Activated CD8-positive, alpha-beta memory T cell treated with anti-CD3 and anti-CD28 coated beads, Interleukin-2, amount 10 ng/mL, durations not matched to agents 7 days and 5 days (primary cell): Measurements from ENCODE around the gene ZNF521. TPM values are rescaled to one million over a fixed set of nuclear protein-coding genes. Genes with fewer than 3 reads are reported as not detected.

Source experiments
- ATAC-seq: fragments of 150-1000 bp; cut with Tn5 transposase; one replicate; pipeline ENCODE4 v1.10.0; 2021; ENCODE audit warnings: moderate library complexity
- CTCF ChIA-PET: fragments of 350-600 bp; sonication (Branson Sonifier 250); formaldehyde crosslinking; loops from one replicate; lab custom pipeline; 2021; ENCODE audit warnings: antibody characterized with exemption; lab: Charles Lee
- DNase-seq: peaks from one replicate; pipeline ENCODE4 v3.0.0-alpha.2; 2020
- H3K27ac Mint-ChIP-seq: one replicate; pipeline ENCODE4 v1.8.0; 2021; ENCODE audit warnings: mild to moderate bottlenecking, mixed read lengths
- H3K27me3 Mint-ChIP-seq: one replicate; pipeline ENCODE4 v1.8.0; 2021; ENCODE audit warnings: mixed read lengths
- H3K36me3 Mint-ChIP-seq: one replicate; pipeline ENCODE4 v1.8.0; 2021; ENCODE audit warnings: mild to moderate bottlenecking, mixed read lengths
- H3K4me1 Mint-ChIP-seq: one replicate; pipeline ENCODE4 v1.8.0; 2021; ENCODE audit warnings: mixed read lengths
- H3K4me3 Mint-ChIP-seq: one replicate; pipeline ENCODE4 v1.8.0; 2021; ENCODE audit warnings: mild to moderate bottlenecking, moderate library complexity, mixed read lengths
- H3K9me3 Mint-ChIP-seq: one replicate; pipeline ENCODE4 v1.8.0; 2022; ENCODE audit warnings: low read depth, mixed read lengths
- total RNA-seq, 2 experiments: library from RNA; stranded (reverse); gene quantifications; one replicate each; pipeline ENCODE4 v1.2.3, GENCODE V29; 2021

The ZNF521 gene
- total RNA-seq, 2 experiments from 2014 or later: not detected

DNA sequence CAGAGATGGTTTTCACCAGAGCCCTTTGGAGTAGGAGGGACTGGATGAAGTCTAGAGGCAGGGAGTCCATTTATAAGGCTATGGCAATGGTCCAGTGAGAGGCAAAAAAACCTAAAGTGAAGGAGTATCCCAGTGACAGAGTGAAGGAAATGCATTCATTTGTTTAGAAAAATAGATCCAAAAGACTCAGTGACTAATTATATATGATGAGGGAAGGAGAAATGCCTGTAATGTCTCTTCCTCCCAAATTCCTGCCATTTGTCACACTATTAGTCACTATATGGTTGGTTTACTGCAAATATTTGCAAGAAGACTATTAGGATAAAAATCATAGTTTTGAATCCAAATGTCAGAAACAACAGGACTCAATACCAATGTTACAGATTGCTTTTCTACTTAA is 104.2 kb downstream of the ZNF521 start:
- no peak overlapping the region for H3K27ac Mint-ChIP-seq
- DNase-seq: no peak
- CTCF ChIA-PET: no interaction called here
- no peak overlapping the region for H3K4me3 Mint-ChIP-seq
- no peaks in the 10 kb centered on the region for H3K4me1 Mint-ChIP-seq
- no peaks in the 10 kb centered on the region for H3K9me3 Mint-ChIP-seq
- no peaks in the 10 kb centered on the region for H3K36me3 Mint-ChIP-seq
- H3K27me3 Mint-ChIP-seq: no peaks in the 10 kb centered on the region
- no peak for ATAC-seq

- Mint-ChIP-seq H3K9me3 (no peaks in the 10 kb centered on the region), H3K4me3 (no peak overlapping the region), H3K27me3 (no peaks in the 10 kb centered on the region), H3K27ac (no peak overlapping the region), H3K4me1 (no peaks in the 10 kb centered on the region), H3K36me3 (no peaks in the 10 kb centered on the region)
- CTCF ChIA-PET: no interaction called here
- DNase-seq: no peak
- ATAC-seq: no peak
These were observed 106.9 kb downstream of the ZNF521 start for GRCh38 chr18:25244924-25245698.

DNA sequence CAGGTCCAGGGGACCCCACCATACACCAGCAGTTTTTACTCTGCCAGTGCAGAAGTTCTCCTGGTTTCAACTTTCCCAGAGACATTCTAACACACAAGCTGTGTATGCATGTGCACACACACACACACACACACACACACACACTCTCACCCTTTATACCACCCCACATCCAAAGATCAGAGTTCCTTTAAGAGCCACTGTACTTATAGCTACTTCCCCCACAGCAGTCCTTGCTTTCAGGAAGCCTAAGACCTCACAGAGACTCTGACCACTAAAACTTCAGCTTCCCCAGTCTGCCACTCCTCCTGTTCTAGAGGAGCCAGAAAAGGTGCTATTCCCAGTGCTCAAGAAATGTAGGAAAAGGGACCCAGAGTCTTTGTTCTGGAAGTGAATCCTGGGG is 107.8 kb downstream of the ZNF521 start:
- no peak overlapping the region for H3K4me3 Mint-ChIP-seq
- CTCF ChIA-PET: no interaction called here
- no peaks in the 10 kb centered on the region for H3K36me3 Mint-ChIP-seq

DNA sequence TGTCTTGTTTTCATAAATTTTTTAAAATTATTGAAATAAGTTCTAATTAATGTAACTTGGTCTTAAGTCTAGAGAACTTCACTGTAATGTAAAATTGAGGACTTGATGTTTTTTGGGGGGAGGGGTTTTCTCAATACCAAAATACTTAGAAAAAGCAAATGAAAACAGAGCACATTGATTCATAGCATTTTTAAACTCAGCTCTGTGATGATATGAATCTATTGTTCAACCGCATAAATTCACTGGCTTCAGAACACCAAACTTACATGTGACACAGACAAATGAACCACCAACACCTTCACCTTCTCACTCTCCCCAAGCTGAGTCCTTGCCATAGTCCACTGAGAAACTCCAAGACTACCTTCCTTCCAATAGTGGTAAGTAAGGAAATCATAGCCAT is 108.2 kb downstream of the ZNF521 start:
- H3K4me3 Mint-ChIP-seq: no peak overlapping the region
- no peaks in the 10 kb centered on the region for H3K4me1 Mint-ChIP-seq
- no peak for ATAC-seq

More for the DNA sequence above, 107.8 kb downstream of the ZNF521 start:
- no peak for DNase-seq
- H3K27ac Mint-ChIP-seq: no peak overlapping the region
- ATAC-seq: no peak
- H3K9me3 Mint-ChIP-seq: no peaks in the 10 kb centered on the region
- H3K4me1 Mint-ChIP-seq: no peaks in the 10 kb centered on the region
- no peaks in the 10 kb centered on the region for H3K27me3 Mint-ChIP-seq

DNA sequence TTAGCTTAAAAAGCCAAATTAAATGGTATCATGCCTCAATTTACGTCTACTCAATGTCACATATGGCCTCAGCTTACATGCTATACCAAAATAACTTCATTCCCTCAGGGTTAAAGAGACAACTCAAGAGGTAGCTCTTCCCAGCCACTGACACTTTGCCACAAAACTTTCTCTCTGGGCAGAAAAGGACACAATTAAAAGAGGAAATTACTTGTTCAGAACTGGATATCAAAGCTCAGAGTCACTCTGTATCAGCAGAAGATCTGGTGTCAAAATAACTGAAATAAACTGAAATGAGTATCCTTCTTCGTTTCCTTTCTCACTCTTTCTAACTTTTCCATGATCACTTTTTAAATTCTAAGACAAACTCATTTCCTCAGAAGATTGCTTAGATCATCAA is 108.7 kb downstream of the ZNF521 start:
- ATAC-seq (no peak), DNase-seq (no peak)
- Mint-ChIP-seq H3K9me3 (no peaks in the 10 kb centered on the region), H3K27ac (no peak overlapping the region), H3K4me3 (no peak overlapping the region), H3K27me3 (no peaks in the 10 kb centered on the region), H3K36me3 (no peaks in the 10 kb centered on the region), H3K4me1 (no peaks in the 10 kb centered on the region)
- CTCF ChIA-PET: no interaction called here

More for the DNA sequence above, 108.2 kb downstream of the ZNF521 start:
- Mint-ChIP-seq H3K9me3 (no peaks in the 10 kb centered on the region), H3K27ac (no peak overlapping the region), H3K27me3 (no peaks in the 10 kb centered on the region), H3K36me3 (no peaks in the 10 kb centered on the region)
- CTCF ChIA-PET: no interaction called here
- DNase-seq: no peak

DNA sequence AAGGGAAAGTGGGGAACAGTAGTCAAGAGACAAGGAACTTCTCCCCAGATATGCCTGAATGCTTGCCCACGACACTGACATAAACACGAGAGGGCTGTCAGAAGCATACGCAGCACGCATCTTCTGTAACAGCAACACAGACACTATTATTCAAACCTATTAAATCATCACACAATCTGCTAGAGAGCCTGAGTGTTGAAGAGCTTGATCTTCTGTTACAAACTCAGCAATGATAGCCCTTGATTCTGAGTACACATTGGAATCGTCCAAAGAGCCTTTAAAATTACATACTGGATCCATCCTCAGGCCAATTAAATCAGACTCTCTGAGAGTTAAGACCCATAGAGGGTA is 111.6 kb downstream of the ZNF521 start:
- CTCF ChIA-PET: no interaction called here
- Mint-ChIP-seq H3K36me3 (no peaks in the 10 kb centered on the region), H3K27me3 (no peaks in the 10 kb centered on the region), H3K9me3 (no peaks in the 10 kb centered on the region), H3K4me3 (no peak overlapping the region), H3K4me1 (no peaks in the 10 kb centered on the region), H3K27ac (no peak overlapping the region)
- ATAC-seq (no peak), DNase-seq (no peak)

DNA sequence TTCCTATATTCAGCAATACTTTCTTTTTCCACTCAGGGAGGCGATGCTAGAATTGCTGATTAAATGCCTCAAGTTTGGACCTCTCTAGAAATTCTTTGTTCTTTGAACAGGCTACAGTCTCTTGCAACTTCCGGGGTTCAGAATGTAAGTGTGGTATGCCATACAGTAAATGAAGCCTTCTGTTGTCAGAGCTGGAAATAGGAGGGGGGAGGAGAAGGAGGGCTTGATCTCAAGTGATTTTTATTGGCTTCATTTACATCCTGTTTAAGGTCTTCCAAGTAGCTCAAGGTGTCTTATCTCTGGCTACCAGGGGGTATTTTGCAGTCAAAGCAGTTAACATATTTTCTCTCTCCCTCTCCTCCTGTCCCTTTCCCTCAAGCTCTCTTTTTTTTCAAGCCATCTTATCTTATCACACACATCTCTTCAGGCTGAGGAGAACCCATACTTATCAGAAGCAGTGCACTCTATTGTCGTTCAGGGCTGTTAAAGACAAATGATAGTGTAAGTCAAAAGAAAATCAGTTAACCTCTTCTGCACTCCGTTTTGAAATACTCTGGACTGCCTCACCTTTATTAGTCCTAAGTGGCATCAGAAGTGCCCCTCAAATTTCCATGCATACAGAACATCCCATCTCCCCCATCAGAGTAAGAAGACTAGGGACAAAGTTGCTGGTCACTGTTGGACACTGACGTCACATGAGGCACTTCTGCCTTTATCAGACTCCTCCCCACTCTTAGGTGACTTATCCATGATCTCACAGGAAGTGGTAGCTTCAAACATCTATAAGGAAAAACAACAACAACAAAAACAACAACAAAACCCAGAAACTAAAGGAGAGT is 112.2 kb downstream of the ZNF521 start:
- Mint-ChIP-seq H3K9me3 (no peaks in the 10 kb centered on the region), H3K36me3 (no peaks in the 10 kb centered on the region), H3K4me1 (no peaks in the 10 kb centered on the region), H3K27ac (no peak overlapping the region), H3K4me3 (no peak overlapping the region), H3K27me3 (no peaks in the 10 kb centered on the region)
- no peak for DNase-seq
- no peak for ATAC-seq
- CTCF ChIA-PET: no interaction called here

DNA sequence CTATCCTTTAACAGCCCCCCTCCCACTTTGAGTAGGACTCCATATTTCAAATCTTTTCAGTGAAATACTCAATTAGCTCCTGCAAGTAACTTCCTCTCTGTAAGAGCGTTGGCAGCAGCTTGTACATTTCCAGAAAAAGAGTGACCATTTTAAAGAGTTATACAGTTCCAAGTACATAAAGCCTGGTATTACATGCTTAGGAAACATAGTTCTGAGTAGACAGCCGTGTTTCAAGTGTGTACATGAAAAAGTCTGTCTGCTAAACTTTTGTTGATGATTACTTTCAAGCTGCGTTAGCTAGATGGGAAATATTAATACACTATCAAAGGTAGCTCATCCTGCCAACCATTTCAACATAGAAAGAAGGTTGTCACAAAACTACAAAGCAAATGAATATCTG is 112.8 kb downstream of the ZNF521 start:
- Mint-ChIP-seq H3K36me3 (no peaks in the 10 kb centered on the region), H3K9me3 (no peaks in the 10 kb centered on the region), H3K27me3 (no peaks in the 10 kb centered on the region), H3K27ac (no peak overlapping the region), H3K4me3 (no peak overlapping the region), H3K4me1 (no peaks in the 10 kb centered on the region)
- CTCF ChIA-PET: no interaction called here
- ATAC-seq (no peak), DNase-seq (no peak)

DNA sequence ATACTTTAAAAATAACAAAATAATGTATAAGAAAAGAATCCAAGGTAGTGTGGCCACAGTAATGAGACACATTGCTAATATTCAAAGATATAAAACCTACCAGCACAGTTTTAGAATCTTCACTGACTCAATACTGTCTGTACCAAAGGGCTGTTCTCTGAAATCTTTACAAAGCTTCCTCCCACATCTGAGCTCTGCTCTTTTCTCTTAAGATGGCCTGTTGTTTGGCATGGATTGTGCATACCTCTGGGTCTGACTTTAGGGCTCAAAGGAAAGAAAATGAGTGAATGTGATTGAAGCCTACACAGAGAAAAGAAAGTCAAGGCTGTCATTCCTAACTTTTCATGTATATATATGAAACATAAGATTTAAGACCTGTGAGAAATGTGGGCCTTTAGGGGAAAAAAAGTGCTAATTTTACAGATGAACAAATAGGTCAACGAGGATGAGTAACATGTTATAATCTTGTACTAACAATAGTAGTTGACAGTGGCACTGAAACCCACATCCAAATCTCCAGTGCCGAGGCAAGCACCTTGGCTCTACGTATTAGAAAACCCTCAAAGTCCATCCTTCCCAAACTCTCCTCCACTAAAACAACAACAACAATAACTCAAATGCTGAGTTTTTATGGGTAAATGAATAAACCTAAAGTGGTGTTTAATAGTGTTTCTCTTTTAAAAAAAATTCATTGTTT is 114.2 kb downstream of the ZNF521 start:
- DNase-seq (no peak), ATAC-seq (no peak)
- no peak overlapping the region for H3K27ac Mint-ChIP-seq
- no peaks in the 10 kb centered on the region for H3K4me1 Mint-ChIP-seq
- no peaks in the 10 kb centered on the region for H3K27me3 Mint-ChIP-seq
- no peak overlapping the region for H3K4me3 Mint-ChIP-seq
- H3K36me3 Mint-ChIP-seq: no peaks in the 10 kb centered on the region
- CTCF ChIA-PET: no interaction called here
- no peaks in the 10 kb centered on the region for H3K9me3 Mint-ChIP-seq

DNA sequence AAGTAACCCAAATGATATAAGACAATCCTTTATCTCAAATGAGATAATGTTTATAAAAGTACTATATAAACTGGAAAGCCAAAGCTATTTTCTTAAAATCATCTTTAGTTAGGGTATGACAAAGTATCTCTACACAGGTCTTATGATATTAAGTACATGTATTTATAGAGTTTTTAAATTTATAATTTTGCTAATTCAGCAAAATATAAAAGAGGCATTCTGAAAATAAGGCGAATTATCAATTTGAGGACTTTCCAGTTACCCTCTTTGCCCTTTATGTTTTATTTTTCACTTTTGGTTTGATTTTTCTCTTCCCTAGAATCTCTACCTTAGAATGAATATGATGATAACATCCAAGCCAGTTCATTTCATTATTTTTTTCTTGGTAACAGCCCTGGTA is 115.2 kb downstream of the ZNF521 start:
- Mint-ChIP-seq H3K27ac (no peak overlapping the region), H3K4me3 (no peak overlapping the region), H3K9me3 (no peaks in the 10 kb centered on the region), H3K36me3 (no peaks in the 10 kb centered on the region), H3K4me1 (no peaks in the 10 kb centered on the region), H3K27me3 (no peaks in the 10 kb centered on the region)
- ATAC-seq (no peak), DNase-seq (no peak)
- CTCF ChIA-PET: no interaction called here

DNA sequence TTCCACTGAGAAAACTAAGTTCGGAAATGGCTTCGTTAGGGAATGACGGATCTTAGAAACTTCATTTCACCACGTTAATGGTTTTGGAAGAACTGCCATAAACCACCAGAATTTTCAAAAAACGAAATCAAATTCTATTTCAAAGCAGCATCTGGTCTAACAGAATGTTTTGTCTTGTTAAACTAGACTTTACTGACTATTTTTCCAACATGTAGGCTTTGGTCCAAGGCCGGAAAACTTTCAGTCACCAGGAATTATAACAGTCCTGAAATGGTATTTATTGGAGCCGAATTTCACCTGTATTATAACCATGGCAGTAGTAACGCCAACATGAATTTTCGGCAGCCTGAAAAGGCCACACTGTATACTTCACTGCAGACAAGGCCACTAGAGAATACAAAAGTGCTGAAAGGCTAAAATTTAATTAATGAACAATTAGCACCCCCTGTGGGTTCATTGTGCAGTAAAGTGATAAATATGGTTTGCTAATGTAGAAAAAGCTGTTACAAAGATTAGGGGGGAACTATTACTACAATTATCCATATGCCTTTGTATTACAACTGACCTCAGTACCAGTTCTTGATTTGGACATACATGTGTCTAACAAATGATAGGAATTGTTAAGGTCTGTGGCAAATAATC is 116.4 kb downstream of the ZNF521 start:
- no peak for ATAC-seq
- no peaks in the 10 kb centered on the region for H3K27me3 Mint-ChIP-seq
- no peak overlapping the region for H3K27ac Mint-ChIP-seq
- no peak overlapping the region for H3K4me3 Mint-ChIP-seq
- CTCF ChIA-PET: no interaction called here
- no peaks in the 10 kb centered on the region for H3K4me1 Mint-ChIP-seq
- no peaks in the 10 kb centered on the region for H3K36me3 Mint-ChIP-seq
- H3K9me3 Mint-ChIP-seq: no peaks in the 10 kb centered on the region
- no peak for DNase-seq

- Mint-ChIP-seq H3K9me3 (no peaks in the 10 kb centered on the region), H3K27ac (no peak overlapping the region), H3K36me3 (no peaks in the 10 kb centered on the region), H3K27me3 (no peaks in the 10 kb centered on the region), H3K4me1 (no peaks in the 10 kb centered on the region), H3K4me3 (no peak overlapping the region)
- ATAC-seq (no peak), DNase-seq (no peak)
- CTCF ChIA-PET: no interaction called here
These were observed 117.1 kb downstream of the ZNF521 start for GRCh38 chr18:25234740-25235345.

DNA sequence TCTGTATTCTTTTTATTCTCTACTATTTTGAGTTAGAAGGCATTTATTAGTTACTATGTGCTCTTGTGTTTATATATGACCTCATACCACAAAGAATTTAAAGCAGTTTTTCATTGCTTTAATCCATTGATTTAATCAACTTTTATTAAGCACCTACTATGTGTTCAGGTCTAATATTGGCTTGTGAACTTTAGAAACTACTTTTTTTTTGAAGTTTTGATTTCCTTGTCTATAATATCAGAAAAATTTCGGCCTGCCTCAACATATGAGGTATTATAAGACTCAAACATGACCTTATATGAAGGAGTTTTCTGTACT is 117.7 kb downstream of the ZNF521 start:
- H3K4me1 Mint-ChIP-seq: no peaks in the 10 kb centered on the region
- no peak overlapping the region for H3K4me3 Mint-ChIP-seq
- no peaks in the 10 kb centered on the region for H3K27me3 Mint-ChIP-seq
- H3K9me3 Mint-ChIP-seq: no peaks in the 10 kb centered on the region
- H3K27ac Mint-ChIP-seq: no peak overlapping the region
- H3K36me3 Mint-ChIP-seq: no peaks in the 10 kb centered on the region
- CTCF ChIA-PET: no interaction called here
- DNase-seq (no peak), ATAC-seq (no peak)
